ENCODE results near the gene LRIG1.

DNA sequence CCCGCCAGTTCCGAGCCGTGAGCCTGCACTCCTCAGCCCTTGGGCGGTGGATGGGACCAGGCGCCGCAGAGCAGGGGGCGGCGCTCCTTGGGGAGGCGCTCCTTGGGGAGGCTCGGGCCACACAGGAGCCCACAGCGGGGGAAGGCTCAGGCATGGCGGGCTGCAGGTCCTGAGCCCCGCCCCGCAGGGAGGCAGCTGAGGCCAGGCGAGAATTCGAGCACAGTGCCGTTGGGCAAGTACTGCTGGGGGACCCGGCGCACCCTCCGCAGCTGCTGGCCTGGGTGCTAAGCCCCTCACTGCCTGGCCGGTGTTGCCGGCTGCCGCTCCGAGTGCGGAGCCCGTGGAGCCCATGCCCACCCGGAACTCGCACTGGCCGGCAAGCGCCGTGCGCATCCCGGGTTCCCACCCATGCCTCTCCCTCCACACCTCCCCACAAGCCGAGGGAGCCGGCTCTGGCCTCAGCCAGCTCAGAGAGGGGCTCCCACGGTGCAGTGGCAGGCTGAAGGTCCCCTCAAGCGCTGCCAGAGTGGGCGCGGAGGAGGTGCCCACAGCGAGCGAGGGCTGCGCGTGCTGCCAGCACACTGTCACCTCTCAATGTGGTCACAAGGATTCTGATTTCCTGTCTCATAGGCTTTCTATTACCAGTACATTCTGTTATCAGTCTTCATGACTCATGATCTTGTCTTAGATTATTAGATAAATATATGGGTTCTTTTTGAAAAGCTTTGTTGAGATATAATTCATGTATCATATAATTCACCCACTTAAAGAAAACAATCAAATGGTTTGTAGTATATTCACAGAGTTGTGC is 44.0 kb upstream of the LRIG1 start:
- TF ChIP-seq CTCF (IDR thresholded peaks at IDR 0.05 in 2 of 3, conservative IDR thresholded peaks at IDR 0.05 in 1 of 3; ENCODE audit: control insufficient read depth in 2 of 3, extremely low read depth in 1 of 3, insufficient read depth in 1 of 3, low read depth in 3 of 3, low read length in 3 of 3) (no peak), MTA2 (IDR thresholded peaks at IDR 0.05; ENCODE audit: low read depth) (no peak), EZH2 (IDR thresholded peaks at IDR 0.05; ENCODE audit: borderline replicate concordance, control insufficient read depth, low read depth, low read length) (no peak), SMARCA5 (IDR thresholded peaks at IDR 0.05) (no peak), MXI1 (IDR thresholded peaks at IDR 0.05; ENCODE audit: low read depth, low read length) (no peak)
